HG02610 (cell line): Measurements from ENCODE around the gene TSHZ1.

Source experiments
- ATAC-seq: cut with Tn5 transposase; IDR thresholded peaks from one replicate; pipeline ENCODE4 v1.9.1; 2021; ENCODE audit warnings: mild to moderate bottlenecking, moderate library complexity; ENCODE audit not compliant: unreplicated experiment

Gene TSHZ1

DNA sequence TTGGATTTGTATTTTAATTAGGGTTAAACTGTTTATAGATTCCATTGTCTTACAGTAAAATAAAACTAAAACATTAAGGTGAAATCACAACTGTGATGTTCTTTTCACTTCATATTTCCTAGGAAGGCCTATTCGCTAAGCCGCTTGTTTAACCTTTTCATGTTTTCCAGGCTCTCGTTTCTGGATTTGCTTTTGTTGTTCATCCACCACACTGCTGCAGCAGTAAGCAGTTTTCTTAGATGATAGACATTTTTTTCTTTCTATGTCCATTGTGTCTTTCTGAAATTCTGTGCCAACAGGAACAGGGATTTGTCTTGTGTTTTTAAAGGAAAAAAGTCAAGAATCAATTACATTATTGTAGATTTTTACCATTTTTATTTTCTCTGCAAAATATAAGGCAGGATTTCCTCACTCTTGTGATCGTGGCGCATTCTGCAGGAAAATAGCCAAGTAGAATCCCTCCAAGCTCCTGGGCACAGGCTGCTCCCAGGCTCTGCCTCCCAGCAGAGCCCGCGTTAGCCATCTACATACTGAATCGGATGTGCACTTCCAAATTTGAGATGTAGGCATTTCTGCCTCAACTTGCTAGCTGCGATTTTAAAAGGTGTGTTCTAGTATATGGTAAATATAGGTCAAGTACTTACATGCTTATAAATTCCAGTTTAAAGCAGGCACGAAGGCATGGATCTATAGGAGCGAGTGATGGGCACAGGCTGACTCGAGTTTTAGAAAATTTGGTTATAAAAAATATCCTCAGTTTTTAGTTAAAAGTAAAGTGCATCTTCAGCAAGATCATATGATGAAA is 10.2 kb downstream of the TSHZ1 start:
- ATAC-seq = no peak

DNA sequence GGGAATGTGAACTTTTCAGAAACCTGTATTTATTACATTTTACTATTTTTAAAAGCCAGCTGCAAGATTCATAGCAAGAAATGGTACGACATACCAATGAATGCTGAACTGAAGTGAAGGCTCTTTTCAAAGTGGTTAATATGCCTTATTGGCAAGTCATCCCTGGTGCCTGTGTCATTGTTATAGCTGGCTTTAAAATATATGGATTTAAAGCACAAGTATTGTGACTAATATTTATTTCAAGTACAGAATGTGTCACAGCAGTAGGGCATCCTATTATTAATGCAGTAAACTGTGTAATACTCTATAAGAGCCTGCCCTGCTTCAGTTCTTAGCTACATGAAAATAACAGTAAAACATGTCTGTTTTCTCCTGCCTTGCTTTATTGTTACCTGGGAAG is 10.8 kb downstream of the TSHZ1 start:
- ATAC-seq = no peak

DNA sequence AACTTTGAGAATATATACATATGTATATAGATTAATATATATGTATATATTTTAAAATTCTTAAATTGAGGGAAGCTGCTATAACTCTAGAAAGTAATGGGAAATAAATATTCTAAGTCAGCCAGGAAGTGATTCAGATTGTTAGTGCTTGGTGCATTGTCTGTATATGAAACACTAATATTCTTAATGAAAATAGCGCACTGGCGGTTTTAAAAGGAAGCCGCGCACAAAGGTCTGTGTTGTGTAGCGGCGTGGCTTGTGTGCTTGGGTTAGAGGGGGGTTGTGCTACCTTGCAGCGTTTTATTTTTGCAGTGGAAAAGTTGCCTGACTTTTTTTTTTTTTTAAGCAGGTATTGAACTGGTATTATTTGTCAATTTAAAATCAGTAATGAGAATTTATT is 11.3 kb downstream of the TSHZ1 start:
- no peak for ATAC-seq

DNA sequence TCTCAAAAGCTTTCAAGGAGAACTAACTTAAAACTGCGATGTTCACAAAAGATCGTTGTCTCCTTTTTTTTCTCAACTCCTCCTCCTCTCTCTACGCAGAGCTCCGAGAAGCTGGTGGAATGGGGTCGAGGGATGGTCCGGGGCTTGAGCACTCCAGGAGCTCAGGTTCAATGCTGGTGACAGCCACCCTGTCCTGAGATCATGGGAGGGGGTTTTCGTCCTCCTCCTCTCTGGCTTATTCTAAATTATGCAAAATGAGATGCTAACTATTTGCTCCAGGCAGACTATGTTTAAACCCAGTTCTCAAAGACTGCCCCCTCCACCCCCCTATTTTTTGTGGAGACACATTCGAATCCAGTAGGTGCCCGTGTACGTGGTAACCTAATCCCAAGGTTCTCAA is 11.8 kb downstream of the TSHZ1 start:
- no peak for ATAC-seq

DNA sequence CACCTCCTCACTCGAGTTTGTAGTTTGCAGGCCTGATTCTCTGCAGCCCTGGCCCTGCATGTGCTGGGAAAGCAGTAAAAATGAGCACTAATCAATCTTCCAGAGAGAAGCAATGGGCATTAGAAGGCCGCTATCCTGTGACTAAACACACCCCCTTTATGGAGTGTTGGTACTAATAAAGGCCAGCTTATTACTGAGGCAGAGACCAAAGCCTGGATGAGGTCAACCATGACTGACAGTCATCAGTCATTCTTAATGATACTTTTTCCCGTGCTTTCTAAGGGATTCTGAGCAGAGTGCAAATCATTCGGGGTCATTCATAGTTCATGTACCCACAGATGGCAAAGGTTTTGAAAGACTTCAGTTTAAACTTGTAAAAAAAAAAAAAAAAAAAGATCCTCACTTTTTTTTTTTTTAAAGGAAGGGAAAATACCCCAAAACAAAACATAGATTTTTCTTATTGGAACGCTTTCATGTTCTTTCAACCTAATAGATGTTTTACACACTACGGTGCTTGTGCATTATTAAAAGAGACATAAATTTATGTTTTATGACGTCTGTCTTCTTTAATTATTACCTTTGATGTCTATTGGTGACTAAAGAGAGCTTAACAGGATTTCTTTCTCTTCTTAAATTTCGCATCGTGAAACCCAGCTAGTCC is 13.2 kb downstream of the TSHZ1 start:
- ATAC-seq = no peak

DNA sequence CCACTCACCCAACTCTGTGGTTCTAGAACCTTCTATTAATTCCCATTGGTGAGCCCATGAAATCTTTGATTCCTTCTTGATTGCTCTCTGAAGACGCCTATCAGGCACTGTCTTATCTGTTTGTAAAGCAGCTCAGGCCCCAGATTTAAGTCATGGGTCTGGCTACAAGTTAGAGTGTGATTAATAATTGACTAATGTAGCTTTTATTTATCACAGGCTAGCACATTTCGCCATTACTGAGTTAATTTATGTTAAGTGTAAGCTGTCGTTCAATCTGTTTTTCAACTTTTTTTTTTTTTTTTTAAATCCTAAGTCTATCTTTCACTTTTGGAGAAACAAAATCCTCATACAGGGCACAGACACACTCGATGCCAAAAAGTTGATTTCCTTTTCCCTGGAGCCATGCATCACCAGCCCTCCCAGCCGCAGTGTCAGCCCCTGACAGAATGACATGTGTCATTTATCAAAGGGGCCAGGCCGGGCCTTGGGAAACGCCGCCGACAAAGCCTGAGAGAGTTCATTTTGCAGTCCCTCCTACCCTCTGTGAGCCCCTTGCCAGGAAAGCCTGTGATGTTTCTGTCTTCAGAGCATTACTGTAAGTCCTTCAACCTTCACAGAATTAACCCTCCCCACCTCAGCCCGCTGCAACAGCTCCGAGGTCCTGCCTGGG is 15.8 kb downstream of the TSHZ1 start:
- ATAC-seq = peak; percentile 50

DNA sequence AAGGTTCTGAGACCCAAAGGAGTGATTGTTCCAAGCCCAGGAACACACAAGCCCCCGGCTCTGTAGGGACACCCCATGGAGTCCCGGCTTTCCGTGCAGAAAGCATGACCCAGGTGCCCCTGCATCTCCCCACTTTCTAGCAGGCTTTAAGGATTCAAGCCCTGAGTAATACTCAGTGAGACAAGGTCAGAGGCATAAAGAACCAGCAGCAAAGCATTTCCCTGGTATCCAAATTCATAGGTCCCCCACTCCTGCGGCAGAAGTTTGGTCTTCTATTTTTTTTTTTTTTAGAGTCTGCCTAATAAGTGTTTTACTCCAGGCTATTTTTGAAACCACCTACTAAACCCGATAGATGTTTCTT is 16.3 kb downstream of the TSHZ1 start:
- ATAC-seq = peak; percentile 4

DNA sequence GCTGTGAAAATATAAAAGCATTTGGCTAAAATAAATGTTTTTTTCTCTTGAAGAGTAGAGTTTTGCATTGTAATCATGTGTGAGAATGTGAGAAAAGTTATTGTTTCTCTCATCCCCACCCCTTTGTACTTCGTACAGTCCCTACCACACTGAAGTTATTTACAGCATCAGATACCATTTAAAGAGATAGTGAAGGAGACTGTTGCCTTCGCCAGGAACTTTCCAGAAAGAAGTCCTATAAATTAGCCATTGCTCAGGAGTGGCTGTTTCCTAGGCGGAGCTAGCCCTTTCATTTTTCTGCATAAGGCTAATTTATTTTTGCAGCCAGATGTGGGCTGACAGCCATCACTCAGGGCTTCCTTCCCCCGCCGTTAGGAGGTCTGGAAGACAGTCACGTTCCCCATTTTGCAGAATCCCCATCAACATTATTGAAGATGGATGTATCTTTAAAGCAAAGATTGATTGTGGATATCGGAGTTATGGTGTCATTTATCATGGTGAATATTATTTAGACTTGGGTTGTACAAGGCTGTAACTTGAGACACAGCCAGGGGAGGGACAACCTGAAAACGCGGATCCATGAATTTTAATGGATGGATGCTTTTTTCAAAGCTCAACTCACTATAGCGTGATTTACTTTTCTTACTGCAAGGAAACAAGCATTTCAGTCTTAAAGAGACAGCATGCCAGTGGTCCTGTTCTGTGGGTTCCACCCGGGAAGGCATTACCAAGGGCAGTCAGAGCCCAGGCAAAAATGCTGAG is 17.1 kb downstream of the TSHZ1 start:
- no peak for ATAC-seq

DNA sequence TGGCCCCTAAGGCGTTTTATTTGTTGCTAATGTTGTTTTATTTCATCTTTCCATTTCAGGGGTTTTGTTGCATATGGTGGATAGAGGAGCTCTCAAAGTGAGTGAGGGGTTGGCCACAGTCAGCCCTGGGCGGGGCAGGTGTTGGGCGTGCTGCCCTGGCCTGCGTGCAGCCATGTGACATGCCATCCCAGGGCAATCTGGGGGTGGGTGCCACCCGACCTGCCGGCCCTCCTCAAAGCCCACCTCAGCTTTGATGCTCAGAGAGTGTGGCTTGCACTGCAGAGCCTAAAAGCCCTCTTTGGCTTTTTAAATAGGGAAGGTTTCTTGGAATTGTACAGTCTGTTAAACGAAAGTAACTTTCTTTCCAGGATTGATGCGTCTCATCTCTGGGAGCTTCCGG is 18.4 kb downstream of the TSHZ1 start:
- no peak for ATAC-seq

DNA sequence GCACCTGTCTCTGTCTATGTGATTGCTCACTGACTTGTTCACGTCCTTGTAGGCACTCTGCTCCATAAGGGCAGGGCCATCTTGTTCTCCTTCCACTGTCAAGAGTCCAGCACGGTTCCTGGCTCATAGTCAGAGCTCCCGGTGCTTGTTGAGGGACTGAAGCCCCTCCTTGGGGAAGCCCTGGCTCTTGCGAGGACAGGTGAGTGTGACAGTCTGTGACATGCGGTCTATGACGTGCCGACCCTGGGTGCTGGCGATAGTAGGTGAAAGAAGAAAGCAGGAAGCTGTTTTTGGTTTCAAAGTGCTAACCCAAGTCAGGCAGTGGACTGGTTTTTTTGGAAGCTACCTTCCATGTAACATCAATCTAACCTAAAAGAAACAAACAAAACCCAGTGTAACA is 18.8 kb downstream of the TSHZ1 start:
- ATAC-seq = no peak

DNA sequence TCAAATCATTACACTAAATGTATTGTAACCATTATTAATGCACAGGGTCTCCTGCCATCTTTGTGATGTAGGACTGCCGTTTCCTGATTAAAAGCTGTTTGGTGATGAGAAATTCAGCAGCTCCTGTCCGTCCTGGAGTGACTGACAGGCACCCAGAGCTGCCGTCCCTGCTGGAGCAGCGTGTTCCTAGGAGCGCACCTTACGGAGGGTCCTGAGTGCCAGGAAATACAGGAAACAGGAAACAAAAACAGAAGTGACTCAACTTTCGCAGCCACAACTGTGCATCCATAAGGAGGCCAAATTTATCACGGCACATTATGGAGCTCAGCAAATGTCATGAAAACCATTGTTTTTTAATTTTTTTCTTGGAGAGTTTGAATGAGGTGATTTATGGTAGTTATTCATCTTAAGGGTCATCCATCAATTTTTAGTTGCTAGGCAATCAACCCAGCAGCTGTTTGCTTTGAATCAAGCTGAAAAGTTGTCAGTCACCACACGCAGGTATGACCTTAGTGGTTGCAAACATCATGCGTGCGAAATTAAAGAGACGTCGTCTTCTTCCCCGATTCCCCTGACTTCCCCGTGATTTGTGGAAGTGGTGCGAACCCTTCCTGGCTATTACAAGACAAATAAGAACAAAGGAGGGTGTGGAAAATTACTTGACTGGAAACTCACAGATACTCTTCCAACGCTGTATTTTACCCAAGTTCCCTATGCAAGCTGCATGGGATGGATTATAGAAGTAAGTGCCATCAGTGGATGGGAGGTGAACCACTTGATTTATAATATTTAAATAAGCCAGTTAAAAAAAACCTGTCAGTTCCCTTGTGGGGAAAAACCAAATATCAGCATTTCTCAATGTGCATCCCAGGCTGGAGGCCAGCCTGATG is 19.8 kb downstream of the TSHZ1 start:
- ATAC-seq = no peak

DNA sequence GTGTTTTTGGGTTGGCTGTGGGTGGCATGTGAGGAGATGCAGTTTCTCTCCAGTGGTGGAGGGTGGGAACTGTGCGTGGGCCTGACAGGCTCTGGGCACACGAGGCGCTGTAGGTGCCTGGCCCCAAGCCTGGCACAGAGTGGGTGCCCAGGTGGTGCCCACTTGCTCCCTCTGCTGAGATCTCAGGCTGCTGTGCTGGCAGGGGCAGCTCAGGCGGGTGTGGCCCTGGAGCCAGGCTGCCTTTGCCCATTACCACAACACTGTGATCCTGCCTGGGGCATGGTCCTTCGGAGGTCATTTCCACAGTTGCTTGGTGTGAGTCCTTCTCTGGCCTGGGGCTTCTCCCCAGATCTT is 20.4 kb downstream of the TSHZ1 start:
- no peak for ATAC-seq

DNA sequence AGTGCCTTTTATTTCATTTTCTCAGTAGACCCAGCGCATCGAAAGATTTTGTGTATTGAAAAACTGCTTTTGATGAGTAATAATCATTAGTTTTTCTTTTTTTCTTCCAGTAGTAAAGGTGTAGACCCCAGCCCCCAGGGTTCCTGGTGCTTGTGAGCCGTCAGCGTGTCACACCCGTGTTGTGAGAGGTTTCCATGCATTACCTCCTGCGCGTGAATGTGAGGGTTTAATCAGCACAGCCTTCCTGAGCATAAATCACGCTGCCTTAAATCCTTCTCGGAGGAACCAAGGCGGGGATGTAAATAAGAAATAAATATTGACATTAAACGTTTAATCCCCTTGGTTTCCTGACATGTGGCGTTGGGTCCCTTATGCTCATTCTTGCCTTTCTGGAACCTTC is 24.3 kb downstream of the TSHZ1 start:
- ATAC-seq = no peak

DNA sequence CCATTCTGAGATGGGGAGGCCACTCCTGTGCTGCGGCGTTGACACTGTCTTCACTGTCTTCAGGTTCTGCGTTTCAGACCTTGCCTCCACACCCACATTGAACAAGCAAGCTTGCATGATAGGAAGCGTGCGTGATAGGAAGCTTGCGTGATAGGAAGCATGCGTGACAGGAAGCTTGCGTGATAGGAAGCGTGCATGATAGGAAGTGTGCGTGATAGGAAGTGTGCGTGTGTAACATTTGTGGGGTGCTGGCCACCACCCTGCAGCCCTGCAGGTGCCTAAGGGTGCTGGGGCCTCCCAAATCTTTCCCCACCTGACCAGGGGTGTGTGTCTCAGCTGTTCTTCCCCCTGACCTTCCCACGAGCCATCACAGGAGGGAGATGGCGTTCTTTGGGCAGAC is 25.3 kb downstream of the TSHZ1 start:
- no peak for ATAC-seq

DNA sequence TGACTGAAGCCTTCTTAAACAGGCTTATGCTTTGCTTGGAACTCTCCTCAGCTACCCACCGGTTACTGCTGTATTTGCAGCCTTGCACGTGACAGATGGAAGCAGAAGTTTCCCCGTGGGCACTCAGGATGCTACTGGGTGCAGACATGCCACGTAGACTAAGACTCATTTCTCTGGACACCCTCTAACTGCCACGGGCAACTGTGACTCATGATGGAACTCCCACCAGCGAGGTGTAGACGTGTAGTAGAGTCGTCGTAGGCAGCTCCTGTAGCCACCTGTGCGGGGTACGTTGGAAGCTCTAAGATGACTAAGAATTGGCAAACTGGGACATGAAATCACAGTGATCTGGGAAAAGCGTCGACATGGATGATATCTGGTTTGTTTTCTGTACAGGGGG is 27.5 kb downstream of the TSHZ1 start:
- ATAC-seq = no peak

DNA sequence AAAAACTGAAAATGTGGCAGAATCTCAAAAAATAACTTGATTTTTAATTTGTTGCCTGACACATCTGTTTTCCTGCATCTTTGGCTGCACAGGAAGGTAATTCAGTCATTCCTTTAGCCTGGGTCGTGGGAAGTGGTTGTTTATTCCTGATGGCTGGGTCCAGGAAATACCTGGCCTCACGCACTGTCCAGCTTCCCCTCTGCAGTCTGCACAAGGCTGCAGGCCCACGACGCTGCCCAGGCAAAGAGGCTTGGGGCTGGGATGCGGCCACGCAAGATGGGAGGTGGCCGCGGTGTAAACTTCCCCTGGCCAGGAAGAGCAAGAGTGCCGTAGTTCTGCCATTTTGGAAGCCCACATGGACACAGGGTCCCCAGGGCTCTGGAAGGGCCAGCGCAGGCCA is 28.2 kb downstream of the TSHZ1 start:
- no peak for ATAC-seq

DNA sequence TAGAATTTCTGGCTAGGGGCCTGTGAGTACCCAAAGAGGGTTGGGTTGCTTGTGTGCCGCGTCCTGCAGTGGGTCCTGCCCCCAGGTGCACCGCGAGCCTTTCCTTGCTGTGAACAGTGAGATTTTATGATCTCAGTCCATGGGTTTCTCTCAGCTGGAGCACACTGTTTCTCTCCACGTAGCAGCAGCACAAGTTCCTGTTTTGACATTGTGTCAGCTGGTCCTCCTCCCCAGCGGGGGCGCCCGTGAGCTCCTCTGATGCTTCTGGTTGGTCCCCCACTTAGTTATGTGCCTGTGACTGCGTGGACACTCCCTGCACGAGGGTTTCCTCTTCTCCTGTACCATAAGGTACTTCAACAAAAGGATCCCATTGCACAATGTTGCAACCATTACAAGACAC is 29.8 kb downstream of the TSHZ1 start:
- ATAC-seq = no peak

DNA sequence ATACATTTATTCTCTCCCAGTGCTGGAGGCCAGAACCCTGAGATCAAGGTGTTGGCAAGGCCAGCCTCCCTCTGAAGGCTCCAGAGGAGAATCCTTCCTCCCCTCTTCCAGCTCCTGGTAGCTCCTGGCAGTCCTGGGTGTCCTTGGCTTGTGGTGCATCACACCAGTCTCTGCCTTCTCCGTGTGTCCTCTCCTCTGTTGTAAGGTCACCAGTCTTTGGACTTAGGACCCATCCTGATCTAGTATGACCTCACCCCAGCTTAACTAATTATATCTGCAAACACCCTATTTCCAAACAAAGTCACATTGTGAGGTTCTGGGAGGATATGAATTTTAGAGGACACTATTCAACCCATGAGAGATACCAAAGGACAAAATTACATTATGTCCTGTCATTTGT is 31.1 kb downstream of the TSHZ1 start:
- ATAC-seq = no peak

DNA sequence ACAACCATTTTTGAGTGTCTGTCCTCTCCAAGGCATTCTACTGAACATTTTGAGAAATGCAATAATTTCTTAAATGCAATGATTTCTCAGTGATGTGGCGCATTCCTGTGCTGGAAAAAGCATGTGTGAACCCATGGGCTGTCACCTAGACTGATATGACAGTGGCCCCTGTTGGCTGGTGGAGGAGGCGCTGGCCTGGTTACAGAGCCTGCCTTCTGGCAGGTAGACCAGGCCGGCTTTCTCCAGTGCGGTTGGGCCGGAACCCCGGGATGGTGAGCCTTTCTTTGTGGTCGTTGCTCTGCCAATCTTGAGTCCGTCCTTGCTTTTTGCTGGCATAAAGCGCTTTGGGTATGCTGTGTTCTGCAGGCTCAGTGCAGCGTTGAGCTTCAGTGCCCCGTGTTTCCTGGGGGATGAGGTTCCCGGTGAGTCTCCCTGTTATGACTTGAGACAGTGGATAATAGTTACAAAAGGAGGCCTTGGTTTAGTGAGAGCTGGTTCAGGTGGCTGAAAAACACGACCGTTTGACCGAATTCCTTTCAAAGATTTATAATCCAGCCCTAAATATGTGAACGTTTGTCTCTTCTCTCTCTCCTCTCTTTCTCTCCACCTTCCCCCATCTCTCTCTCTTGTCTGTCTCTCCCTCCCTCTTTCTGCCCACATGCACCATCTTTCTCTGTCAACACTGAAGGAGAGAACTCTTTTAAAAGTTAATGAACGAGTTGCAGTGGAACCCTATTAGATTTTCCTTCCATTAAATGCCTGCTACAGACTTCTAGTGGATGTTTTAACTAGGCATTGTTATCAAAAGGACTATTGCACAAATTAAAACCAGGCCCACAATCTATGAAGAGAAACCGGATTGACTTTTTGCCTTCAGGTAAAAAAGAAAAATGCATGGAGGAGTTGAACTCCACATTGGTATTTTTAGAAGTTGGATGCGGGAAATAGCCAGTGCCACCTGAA is 34.0 kb downstream of the TSHZ1 start:
- no peak for ATAC-seq
